Kidney (tissue), 14 donors: ENCODE measurements around the gene MPRIP. TPM values are rescaled to one million over a fixed set of nuclear protein-coding genes. Genes with fewer than 3 reads are reported as not detected.

Experiments used
- DNase-seq, 5 donors: peaks; one replicate each; pipeline ENCODE4 v3.0.0-alpha.2; 2013 to 2020
- FAIRE-seq: peaks from 2 replicates; lab custom pipeline; 2012; peaks lifted over from hg19 to GRCh38; lab: Jason Lieb, UNC
- H3K27ac ChIP-seq, 2 donors: one replicate each; pipeline ENCODE4 v1.7.0; 2013; ENCODE audit warnings: low read depth in 2 of 2, low read length in 2 of 2, inconsistent platforms in 1 of 2
- H3K27me3 ChIP-seq: one replicate; pipeline ENCODE4 v1.7.1; 2013; ENCODE audit warnings: low read length, inconsistent platforms; ENCODE audit not compliant: control insufficient read depth, insufficient read depth
- H3K36me3 ChIP-seq, 3 donors: one replicate each; pipeline versions ENCODE4 v1.7.0 to v1.7.1; 2013; ENCODE audit warnings: low read length in 3 of 3, control low read depth in 1 of 3, inconsistent platforms in 1 of 3; ENCODE audit not compliant: insufficient read depth in 3 of 3, control insufficient read depth in 2 of 3
- H3K4me1 ChIP-seq, 3 donors: one replicate each; pipeline versions ENCODE4 v1.7.0 to v1.7.1; 2013; ENCODE audit warnings: low read length in 3 of 3, inconsistent platforms in 1 of 3, low read depth in 1 of 3; ENCODE audit not compliant: control insufficient read depth in 2 of 3, insufficient read depth in 2 of 3
- H3K4me3 ChIP-seq, 3 donors: one replicate each; pipeline versions ENCODE4 v1.7.0 to v1.8.1; 2013; ENCODE audit warnings: low read length in 3 of 3, control low read depth in 1 of 3, inconsistent platforms in 1 of 3
- H3K9ac ChIP-seq, 3 donors: one replicate each; pipeline versions ENCODE4 v1.7.0 to v1.7.1; 2013; ENCODE audit warnings: low read length in 3 of 3, control low read depth in 1 of 3, inconsistent platforms in 1 of 3
- H3K9me3 ChIP-seq, 3 donors: one replicate each; pipeline versions ENCODE4 v1.7.0 to v1.7.1; 2013; ENCODE audit warnings: low read length in 3 of 3, control low read depth in 1 of 3, inconsistent platforms in 1 of 3; ENCODE audit not compliant: control insufficient read depth in 2 of 3, insufficient read depth in 1 of 3
- intact Hi-C: fragments of 100-400 bp; cut with DNase I; formaldehyde crosslinking; loops from one replicate; pipeline ENCODE4 v1.11.1; 2022
- polyA plus RNA-seq: library from polyadenylated mRNA; stranded (reverse); fragments of 350-450 nt; fragmentation: Illumina TruSeq; extraction: RNeasy Lipid Tissue Mini Kit (QIAGEN cat#74804); gene quantifications from one replicate; pipeline ENCODE4 v1.2.3, GENCODE V29; 2014; ENCODE audit warnings: low read depth, low replicate concordance; ENCODE audit not compliant: insufficient read depth
- total RNA-seq: library from RNA; stranded (reverse); fragmentation: NEBNext Ultra II Directional; extraction: Animal tissue kit (Norgen Biotek cat#: 25700); gene quantifications from one replicate; pipeline ENCODE4 v1.2.1, GENCODE V29; 2021
- TF ChIP-seq, protein P1 (sequence below): IDR thresholded peaks from 3 replicates; pipeline ENCODE4 v1.5.1; 2012; ENCODE audit warnings: mild to moderate bottlenecking, moderate library complexity, borderline replicate concordance; ENCODE audit not compliant: insufficient read depth; ENCODE audit errors: extremely low read depth
- donor health status: control.
- donor health status: control.
- donor health status: control.
- donor health status: control.
- donor health status: control.
- donor health status: DM: yes; HTN: yes; CAD: no.
- donor health status: Normal renal cell carcinoma (clear cell type).

The MPRIP gene
- total and polyA plus RNA-seq, 2 donors from 2014 or later = 120 to 250 TPM

DNA sequence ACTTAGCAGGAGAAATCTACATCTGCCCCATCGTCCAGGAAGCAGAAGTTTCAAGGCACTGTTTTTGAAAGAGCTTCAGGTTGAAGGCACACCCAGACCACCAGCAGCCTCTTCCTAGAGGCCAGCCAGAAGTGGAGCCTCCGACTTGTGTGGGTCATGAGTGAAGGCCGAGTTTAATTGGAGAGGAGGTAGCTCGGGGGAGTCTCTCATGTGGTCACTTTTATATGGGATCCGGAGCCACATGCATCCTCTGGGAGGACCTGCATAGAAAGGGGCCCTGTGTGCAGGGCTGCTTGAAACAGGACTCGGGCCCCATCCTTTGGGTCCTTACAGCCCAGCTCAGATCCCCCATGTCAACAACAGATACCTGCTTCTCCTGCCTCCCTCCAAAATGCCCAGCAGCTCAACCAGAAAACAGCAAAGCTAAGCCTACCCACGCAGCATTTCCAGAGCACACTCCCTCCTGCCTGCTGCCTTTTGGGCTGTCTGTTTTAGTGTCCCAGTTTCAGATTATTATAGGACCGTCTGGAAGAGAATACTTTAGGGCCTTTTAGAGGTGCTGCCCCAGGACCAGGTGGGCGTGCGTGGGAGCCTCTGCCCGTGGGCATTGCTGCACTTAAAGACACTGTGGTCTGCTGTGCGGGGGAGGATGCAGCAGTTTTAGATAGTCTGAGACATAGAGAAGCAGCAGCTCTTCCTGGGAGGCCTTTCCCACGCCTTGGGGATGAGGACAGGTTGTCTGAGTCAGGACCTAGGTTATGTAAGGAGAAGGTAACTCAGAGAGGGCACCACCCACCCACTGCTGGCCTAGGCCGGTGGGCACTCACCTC is 29.5 kb downstream of the MPRIP start:
- Histone ChIP-seq H3K4me3 (no peak overlapping the region), H3K27me3 (no peaks in the 10 kb centered on the region), H3K4me1 (peaks cover 0 to 44% (median 40%) of the 10 kb centered on the region in 3 donors), H3K36me3 (peaks cover 0 to 2% (median 0%) of the 10 kb centered on the region in 3 donors), H3K27ac (peak overlapping the region in 1 of 2 donors; percentile 49), H3K9me3 (no peaks in the 10 kb centered on the region), H3K9ac (no peak overlapping the region)
- FAIRE-seq (no peak), DNase-seq (peak in 2 of 5 donors; percentile 39 to 47)
- TF ChIP-seq, protein P1, sequence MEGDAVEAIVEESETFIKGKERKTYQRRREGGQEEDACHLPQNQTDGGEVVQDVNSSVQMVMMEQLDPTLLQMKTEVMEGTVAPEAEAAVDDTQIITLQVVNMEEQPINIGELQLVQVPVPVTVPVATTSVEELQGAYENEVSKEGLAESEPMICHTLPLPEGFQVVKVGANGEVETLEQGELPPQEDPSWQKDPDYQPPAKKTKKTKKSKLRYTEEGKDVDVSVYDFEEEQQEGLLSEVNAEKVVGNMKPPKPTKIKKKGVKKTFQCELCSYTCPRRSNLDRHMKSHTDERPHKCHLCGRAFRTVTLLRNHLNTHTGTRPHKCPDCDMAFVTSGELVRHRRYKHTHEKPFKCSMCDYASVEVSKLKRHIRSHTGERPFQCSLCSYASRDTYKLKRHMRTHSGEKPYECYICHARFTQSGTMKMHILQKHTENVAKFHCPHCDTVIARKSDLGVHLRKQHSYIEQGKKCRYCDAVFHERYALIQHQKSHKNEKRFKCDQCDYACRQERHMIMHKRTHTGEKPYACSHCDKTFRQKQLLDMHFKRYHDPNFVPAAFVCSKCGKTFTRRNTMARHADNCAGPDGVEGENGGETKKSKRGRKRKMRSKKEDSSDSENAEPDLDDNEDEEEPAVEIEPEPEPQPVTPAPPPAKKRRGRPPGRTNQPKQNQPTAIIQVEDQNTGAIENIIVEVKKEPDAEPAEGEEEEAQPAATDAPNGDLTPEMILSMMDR = no peak
- intact Hi-C loops = no loop called here

GRCh38 chr17:17072546-17072945 is 30.3 kb downstream of the MPRIP start:
- no peak for FAIRE-seq
- intact Hi-C loops = no loop called here
- peaks cover 0 to 48% (median 45%) of the 10 kb centered on the region in 3 donors for H3K4me1 ChIP-seq

DNA sequence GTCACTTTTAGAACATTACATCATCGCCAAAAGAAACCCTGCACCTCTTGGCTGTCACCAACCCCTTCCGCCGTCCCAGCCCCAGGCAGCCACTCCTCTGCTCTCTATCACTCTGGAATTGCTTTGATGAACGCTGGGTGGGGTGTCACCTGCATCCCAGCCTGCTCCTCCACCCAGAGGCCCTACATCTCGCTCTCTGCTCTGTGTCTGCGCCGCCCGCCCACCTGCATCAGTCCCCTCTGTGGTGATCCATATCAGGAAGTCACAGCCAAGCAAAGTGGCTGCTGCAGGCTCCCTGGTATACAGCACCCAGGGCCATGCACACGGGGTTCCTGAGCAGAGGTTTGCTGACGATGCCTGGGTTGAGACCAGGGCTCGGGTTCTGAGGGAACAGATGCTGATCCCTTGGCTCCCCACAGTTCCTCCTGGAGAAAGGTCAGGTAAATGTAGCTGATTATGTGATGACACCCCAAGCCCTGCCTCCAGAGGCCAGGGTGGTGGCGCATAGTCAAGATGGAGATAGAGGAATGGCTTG is 30.8 kb downstream of the MPRIP start:
- H3K4me3 ChIP-seq = no peak overlapping the region
- TF ChIP-seq, protein P1 = no peak
- no peaks in the 10 kb centered on the region for H3K9me3 ChIP-seq
- DNase-seq (peak in 1 of 5 donors; percentile 40), FAIRE-seq (no peak)
- no peaks in the 10 kb centered on the region for H3K27me3 ChIP-seq
- no peak overlapping the region for H3K9ac ChIP-seq
- intact Hi-C loops = no loop called here
- peaks cover 0 to 53% (median 50%) of the 10 kb centered on the region in 3 donors for H3K4me1 ChIP-seq
- peaks cover 2 to 10% (median 7%) of the 10 kb centered on the region in 3 donors for H3K36me3 ChIP-seq
- no peak overlapping the region for H3K27ac ChIP-seq

More at GRCh38 chr17:17072546-17072945, 30.3 kb downstream of the MPRIP start:
- H3K27me3 ChIP-seq = no peaks in the 10 kb centered on the region
- peak in 2 of 5 donors; percentile 15 to 31 for DNase-seq
- peaks cover 0 to 8% (median 2%) of the 10 kb centered on the region in 3 donors for H3K36me3 ChIP-seq
- TF ChIP-seq, protein P1 = no peak
- H3K4me3 ChIP-seq = no peak overlapping the region
- H3K9me3 ChIP-seq = no peaks in the 10 kb centered on the region
- H3K27ac ChIP-seq = no peak overlapping the region
- no peak overlapping the region for H3K9ac ChIP-seq
